AG04449 (cell line): Measurements from ENCODE around the gene FBXW11.

ENCODE experiments used
- CTCF ChIA-PET: fragments of 350-600 bp; formaldehyde crosslinking; extraction: SDS; loops from one replicate; lab custom pipeline; 2021; ENCODE audit warnings: antibody characterized with exemption; lab: Yijun Ruan, JAX
- POLR2A ChIA-PET: fragments of 400-600, 350-600 bp; formaldehyde crosslinking; extraction: SDS; loops from one replicate; lab custom pipeline; 2020; ENCODE audit warnings: antibody characterized with exemption, inconsistent platforms; lab: Yijun Ruan, JAX
- DNase-seq: peaks from one replicate; pipeline ENCODE4 v3.0.0-alpha.2; 2010; ENCODE audit warnings: low read depth, low spot score
- H3K4me3 ChIP-seq: 2 replicates; pipeline ENCODE4 v1.5.1; 2011; ENCODE audit warnings: low read depth, mild to moderate bottlenecking, control low read depth, low read length
- TF ChIP-seq, protein P1 (sequence below): IDR thresholded peaks from one replicate; pipeline ENCODE4 v1.5.1; 2011; ENCODE audit warnings: mild to moderate bottlenecking, moderate library complexity, low read length, control low read depth, inconsistent platforms; ENCODE audit not compliant: insufficient read depth; ENCODE audit errors: missing control alignments

FBXW11 gene

DNA sequence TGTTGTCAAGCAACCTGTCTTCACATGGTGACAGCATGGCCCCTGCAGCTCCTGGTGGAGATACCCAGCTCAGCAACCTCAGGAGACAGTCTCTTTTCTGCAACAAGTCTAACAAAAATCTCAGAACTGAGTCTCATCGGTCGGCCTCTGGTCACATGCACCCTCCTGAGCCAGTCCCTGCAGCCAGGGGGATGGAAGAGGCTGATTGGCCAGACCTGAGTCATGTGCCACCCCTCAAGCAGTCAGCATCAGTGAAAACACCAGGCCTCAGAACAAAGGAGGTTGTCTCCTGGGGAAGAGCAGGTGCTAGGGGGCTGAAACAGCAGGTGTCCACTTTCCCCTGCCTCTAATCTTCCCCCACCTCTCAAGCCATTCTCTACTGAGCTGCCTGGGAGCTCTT is 166.4 kb downstream of the FBXW11 start:
- CTCF ChIA-PET = interaction anchor here (0.6 to 1.6 kb wide), 3 partner anchors 10 to 18 kb away, joined by 3 to 4 read pairs (median 4); no protein-coding TSS in a partner anchor
- TF ChIP-seq, protein P1, sequence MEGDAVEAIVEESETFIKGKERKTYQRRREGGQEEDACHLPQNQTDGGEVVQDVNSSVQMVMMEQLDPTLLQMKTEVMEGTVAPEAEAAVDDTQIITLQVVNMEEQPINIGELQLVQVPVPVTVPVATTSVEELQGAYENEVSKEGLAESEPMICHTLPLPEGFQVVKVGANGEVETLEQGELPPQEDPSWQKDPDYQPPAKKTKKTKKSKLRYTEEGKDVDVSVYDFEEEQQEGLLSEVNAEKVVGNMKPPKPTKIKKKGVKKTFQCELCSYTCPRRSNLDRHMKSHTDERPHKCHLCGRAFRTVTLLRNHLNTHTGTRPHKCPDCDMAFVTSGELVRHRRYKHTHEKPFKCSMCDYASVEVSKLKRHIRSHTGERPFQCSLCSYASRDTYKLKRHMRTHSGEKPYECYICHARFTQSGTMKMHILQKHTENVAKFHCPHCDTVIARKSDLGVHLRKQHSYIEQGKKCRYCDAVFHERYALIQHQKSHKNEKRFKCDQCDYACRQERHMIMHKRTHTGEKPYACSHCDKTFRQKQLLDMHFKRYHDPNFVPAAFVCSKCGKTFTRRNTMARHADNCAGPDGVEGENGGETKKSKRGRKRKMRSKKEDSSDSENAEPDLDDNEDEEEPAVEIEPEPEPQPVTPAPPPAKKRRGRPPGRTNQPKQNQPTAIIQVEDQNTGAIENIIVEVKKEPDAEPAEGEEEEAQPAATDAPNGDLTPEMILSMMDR = no peak

DNA sequence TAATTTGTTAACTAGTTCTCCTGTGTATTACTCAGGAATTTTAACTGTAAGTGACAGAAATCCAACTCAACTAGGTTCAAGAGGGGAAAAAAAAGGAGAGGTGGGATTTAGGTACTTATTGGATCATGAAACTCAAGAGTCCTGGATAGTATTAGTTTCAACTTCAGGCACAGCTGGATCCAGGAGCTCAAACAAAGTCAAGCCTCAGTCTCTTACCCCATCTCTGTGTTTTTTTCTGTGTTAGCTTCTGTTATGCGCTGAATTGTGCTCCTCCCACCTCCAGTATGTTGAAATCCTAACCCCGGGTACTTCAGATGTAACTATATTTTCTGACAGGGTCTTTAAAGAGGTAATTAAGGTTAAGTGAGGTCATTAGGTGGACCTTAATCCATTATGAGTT is 167.3 kb downstream of the FBXW11 start:
- H3K4me3 ChIP-seq = no peak overlapping the region
- ChIA-PET POLR2A (no interaction called here), CTCF (interaction anchor here (1.4 kb wide), 1 partner anchor 11 kb away, joined by 4 read pairs; no protein-coding TSS in a partner anchor)
- no peak for DNase-seq
- TF ChIP-seq, protein P1 = no peak

More for the DNA sequence above, 166.4 kb downstream of the FBXW11 start:
- DNase-seq = no peak
- POLR2A ChIA-PET = no interaction called here
- H3K4me3 ChIP-seq = no peak overlapping the region

DNA sequence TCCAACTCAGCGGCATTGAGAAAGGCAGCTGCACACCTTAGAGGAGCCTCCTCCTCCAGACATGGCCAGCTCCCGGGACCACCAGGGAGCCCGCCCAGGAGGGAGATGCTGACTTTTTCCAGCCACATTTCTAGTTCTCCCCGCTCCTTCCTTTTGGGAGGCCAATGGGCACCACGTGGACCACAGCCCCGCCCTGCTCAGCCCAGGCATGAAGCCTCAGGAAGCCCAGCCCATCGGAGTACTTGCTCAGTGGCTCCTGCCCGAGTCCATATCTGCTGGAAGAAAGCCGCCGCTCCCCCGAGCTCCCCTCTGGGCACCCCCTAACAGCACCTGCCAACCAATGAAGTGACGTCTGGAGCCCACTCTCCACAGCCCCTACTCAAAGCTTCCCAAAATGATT is 168.4 kb downstream of the FBXW11 start:
- TF ChIP-seq, protein P1 = no peak
- DNase-seq = no peak
- CTCF ChIA-PET = no interaction called here
- POLR2A ChIA-PET = no interaction called here
- no peak overlapping the region for H3K4me3 ChIP-seq

DNA sequence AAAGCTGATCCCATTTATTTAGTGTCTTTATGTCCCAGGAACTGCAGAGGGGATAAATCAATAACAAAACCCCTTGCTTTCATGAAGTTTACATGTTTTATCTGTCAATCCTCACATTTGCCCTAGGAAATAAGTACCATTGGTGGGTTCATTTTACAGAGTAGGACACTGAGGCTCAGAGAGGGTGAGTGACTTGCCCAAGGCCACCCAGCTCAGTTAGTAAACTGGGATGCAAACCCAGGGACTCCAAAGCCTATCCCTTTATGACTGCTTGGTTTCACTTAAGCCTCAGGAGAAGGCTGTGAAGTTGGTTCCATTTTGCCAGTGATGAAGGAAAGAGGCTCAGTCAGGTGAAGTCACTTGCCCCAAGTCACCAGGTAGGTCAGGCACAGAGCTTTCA is 168.9 kb downstream of the FBXW11 start:
- no peak overlapping the region for H3K4me3 ChIP-seq
- TF ChIP-seq, protein P1 = no peak
- ChIA-PET POLR2A (no interaction called here), CTCF (interaction anchor here (1.4 kb wide), 1 partner anchor 9 kb away, joined by 4 read pairs; no protein-coding TSS in a partner anchor)
- no peak for DNase-seq

DNA sequence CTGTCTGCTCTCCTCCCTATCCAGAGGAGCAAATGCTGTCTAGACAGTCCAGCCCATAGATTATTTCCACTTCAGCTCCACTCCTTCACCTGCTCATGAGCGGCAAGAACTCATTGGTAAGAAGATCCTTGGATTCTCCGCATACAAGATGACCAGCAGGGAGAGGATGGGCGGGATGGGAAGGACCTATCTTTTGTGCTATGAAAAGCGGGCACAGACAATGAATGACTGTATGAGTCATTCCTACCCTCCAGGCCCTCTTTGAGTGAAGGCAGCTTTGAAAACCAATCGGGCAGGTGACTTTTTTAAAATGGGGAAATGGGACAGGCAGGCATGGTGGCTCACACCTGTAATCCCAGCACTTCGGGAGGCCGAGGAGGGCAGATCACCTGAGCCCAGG is 171.4 kb downstream of the FBXW11 start:
- CTCF ChIA-PET = interaction anchor here (1.8 kb wide), 1 partner anchor 205 kb away, joined by 5 read pairs; no protein-coding TSS in a partner anchor
- POLR2A ChIA-PET = no interaction called here
- DNase-seq = no peak
- no peak overlapping the region for H3K4me3 ChIP-seq
- TF ChIP-seq, protein P1 = no peak

DNA sequence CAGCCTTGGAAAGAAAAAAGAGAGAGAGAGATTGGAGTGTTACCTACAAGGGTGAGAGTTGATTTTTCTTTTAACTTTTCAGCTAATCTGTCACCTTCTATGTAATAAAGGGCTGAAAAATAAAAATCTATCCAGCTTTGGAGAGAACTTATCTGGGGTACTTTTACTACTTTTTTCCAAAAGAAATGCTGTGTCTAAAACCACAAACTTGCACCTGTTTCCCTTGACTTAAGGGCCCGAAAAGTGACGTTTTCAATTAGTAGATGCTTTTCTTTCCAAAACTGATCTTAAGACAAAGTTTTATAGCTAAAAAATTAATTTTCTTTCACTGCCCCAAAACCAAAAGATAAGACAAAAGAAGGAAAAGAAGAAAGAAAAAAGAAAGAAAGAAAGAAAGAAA is 172.0 kb downstream of the FBXW11 start:
- POLR2A ChIA-PET = no interaction called here
- TF ChIP-seq, protein P1 = no peak
- no peak for DNase-seq
- CTCF ChIA-PET = interaction anchor here (1.8 kb wide), 1 partner anchor 205 kb away, joined by 5 read pairs; no protein-coding TSS in a partner anchor
- H3K4me3 ChIP-seq = no peak overlapping the region
